Astrocyte of the spinal cord (primary cell): ENCODE data around the gene KCNIP3.

Experiments
- DNase-seq: peaks from one replicate; pipeline ENCODE4 v3.0.0; 2011; ENCODE audit warnings: low read depth, low spot score
- H3K4me3 ChIP-seq: 2 replicates; pipeline ENCODE4 v1.5.1; 2011; ENCODE audit warnings: low read depth, mild to moderate bottlenecking, low read length, moderate library complexity
- in situ Hi-C: cut with HindIII; loops from 2 replicates; pipeline ENCODE4 v1.10.0; 2017; ENCODE audit warnings: low sequenced_read_pairs
- TF ChIP-seq, protein P1 (sequence below): IDR thresholded peaks from 2 replicates; pipeline ENCODE4 v1.5.1; 2012; ENCODE audit warnings: low read depth, mild to moderate bottlenecking, low read length, inconsistent platforms

KCNIP3 gene

DNA sequence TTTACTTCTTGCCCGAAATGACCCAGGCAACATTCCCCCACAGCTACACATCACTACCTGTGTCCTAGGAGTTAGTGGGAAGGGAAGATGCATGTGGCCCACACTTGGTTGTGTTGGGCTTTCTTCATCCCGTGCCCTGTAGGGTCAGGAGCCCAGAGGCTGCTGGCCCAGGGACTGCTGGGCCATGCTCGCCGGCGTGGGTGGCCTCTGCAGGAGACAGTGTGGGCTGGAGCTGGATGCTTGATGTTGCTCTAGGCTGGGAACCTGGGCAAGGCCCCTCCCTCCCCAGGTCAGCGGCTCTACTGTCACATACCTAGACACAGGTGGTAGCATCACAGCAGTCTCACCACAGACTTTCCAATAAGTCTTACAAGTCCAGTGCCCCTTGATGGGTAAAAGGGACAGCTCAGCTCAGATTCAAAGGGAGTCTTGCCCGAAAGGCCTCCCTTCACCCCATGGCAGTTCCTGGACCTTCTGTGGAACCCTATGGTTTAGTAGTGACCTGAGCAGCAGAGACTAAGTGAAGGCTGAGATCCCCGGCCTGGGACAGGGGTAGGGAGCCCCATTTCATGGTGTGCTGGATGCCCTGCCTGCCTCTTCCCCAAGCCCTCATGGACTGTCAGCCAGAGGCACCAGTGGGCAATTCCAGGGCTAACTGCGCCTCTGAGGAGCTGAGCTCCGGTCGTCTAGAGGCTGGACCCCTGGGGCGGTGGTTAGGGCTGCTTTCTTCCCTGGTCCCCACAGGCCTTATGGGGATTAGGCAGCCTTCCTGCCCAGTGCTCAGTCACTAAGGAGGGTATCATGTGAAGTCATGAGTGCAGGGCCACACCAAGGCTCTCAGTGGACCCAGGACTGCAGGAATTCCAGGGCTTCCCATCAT lies 59.9 kb downstream of the KCNIP3 start:
- DNase-seq, result no peak

DNA sequence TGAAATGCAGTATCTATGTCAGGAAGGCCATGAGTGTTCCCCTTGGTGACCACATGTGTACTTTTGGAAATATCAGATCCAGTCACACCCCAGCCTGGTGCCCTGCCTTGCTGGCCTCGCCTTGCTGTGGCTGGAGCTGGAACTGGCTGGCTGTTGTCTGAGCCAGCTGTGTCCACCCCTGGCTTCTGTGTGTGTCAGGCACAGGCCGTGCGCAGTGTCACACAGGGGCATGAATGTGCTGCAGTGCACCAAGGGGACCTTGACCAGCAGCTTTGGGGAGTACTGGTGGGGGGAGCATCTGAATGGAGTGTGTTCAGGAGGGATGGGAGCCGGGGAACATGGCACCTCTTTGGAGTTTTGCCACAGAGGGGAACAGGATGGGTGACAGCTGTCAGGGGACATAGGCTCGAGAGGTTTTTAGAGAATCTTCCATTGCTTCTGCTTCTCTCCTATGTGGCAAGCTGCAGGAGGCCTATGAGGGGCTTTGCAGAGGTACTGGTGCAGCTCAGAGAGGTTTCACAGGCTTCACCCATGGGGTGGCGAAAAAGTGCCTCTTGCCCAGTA lies 60.7 kb downstream of the KCNIP3 start:
- no peak for DNase-seq
- no peak overlapping the region for H3K4me3 ChIP-seq
- TF ChIP-seq, protein P1, sequence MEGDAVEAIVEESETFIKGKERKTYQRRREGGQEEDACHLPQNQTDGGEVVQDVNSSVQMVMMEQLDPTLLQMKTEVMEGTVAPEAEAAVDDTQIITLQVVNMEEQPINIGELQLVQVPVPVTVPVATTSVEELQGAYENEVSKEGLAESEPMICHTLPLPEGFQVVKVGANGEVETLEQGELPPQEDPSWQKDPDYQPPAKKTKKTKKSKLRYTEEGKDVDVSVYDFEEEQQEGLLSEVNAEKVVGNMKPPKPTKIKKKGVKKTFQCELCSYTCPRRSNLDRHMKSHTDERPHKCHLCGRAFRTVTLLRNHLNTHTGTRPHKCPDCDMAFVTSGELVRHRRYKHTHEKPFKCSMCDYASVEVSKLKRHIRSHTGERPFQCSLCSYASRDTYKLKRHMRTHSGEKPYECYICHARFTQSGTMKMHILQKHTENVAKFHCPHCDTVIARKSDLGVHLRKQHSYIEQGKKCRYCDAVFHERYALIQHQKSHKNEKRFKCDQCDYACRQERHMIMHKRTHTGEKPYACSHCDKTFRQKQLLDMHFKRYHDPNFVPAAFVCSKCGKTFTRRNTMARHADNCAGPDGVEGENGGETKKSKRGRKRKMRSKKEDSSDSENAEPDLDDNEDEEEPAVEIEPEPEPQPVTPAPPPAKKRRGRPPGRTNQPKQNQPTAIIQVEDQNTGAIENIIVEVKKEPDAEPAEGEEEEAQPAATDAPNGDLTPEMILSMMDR, result no peak
- in situ Hi-C loops, result no loop called here

More for the DNA sequence above, 59.9 kb downstream of the KCNIP3 start:
- in situ Hi-C loops, result no loop called here
- TF ChIP-seq, protein P1, result no peak
- no peak overlapping the region for H3K4me3 ChIP-seq

DNA sequence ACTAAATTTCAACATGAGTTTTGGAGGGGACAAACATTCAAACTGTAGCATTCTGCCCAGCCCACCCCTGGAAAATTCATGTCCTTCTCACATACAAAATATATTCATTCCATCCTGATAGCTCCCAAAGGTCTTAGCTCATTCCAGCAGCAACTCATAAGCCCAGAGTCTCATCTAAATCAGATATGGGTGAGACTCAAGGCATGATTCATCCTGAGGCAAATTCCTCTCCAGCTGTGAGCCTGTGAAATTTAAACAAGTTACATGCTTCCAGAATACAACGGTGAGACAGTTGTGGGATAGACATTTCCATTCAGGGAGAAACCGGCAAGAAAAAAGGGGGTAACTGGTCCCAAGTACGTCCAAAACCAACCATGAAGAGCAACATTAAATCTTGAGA lies 61.9 kb downstream of the KCNIP3 start:
- TF ChIP-seq, protein P1, result no peak
- H3K4me3 ChIP-seq, result no peak overlapping the region
- in situ Hi-C loops, result no loop called here

DNA sequence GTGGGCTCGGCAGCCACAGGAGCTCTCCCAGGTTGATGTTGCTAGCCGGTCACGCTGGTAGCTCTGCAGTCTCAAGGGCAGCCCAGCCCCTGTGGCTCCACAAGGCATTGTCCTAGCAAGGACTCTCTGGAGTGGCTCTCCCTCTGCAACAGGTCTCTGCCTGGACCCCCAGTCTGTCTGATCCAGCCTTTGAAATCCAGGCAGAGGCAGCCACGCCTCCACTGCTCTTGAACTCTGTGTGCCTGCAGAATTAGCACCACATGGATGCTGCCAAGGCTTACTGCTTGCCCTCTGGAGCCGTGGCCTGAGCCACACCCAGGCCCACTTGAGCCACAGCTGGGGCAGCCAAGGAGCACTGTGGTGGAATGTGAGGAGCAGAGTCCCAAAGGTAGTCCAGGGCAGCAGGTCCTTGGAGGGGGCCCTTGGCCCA lies 62.4 kb downstream of the KCNIP3 start:
- H3K4me3 ChIP-seq, result no peak overlapping the region
- DNase-seq, result no peak
- TF ChIP-seq, protein P1, result no peak
- in situ Hi-C loops, result no loop called here

More for the DNA sequence above, 61.9 kb downstream of the KCNIP3 start:
- peak; percentile 76 for DNase-seq

DNA sequence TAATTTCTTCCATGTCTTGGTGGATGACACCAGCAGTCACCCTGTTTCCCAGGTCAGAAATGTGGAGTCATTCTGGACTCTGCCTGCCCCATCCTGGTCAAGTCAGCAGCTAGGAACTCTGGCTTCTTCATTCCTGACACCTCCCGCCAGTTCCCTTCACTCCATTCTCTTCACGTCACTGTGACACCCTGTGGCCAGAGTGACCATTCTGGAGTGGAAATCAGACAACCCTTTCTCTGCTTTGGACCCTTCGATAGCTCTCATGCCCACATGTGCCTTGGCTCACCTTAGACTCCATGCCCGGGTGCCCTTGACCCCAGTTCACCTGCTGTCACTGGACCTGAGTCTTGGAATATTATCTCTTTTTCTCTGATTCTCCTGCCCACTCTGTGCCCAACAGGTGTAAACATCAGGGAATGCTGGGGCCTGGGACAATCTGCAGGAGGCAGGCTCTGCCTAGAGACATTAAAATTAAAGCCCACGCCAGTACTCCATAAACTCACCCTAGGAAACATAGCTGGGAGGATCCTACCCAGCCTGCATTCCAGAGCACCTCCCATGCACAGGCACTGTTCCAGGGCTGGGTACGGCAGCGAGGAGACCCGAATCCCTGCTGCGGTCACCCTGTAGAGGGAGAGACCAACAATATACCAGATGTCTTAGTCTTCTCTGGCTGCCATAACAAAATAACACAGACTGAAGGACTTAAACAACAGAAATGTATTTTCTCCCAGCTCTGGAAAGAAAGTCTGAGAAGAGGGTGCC lies 64.3 kb downstream of the KCNIP3 start:
- no peak for DNase-seq
- TF ChIP-seq, protein P1, result no peak
- no peak overlapping the region for H3K4me3 ChIP-seq
- in situ Hi-C loops, result no loop called here

DNA sequence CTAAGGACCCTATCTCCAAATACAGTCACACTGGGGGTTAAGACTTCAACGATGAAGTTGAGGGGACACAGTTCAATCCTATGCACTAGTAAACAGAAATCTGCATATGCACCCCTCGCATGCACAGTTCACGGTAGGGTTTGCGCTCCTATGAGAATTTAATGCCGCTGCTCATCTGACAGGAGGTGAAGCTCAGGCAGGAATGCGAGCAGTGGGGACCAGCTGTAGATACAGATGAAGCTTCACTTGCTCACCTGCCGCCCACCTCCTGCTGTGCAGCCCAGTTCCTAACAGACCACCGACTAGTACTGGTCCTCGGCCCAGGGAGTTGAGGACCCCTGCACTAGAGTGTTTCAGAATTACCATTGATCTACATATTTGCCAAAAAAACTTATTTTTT lies 65.3 kb downstream of the KCNIP3 start:
- TF ChIP-seq, protein P1, result no peak
- DNase-seq, result no peak
- in situ Hi-C loops, result no loop called here
- H3K4me3 ChIP-seq, result no peak overlapping the region
